OCI-LY7 (cell line): ENCODE results near the gene CENPQ.

Experiments
- CTCF ChIP-seq: fragments of 200-600 bp; sonication (generic); conservative IDR thresholded peaks from 2 replicates; pipeline ENCODE4 v1.5.1; 2014; ENCODE audit warnings: mild to moderate bottlenecking, antibody characterized with exemption, low read length, moderate library complexity, mixed read lengths
- EZH2phosphoT487 ChIP-seq: fragments of 200-600 bp; sonication (generic); IDR thresholded peaks from 2 replicates; pipeline ENCODE4 v1.6.1; 2018; ENCODE audit warnings: low read depth, borderline replicate concordance, mild to moderate bottlenecking, mixed run types, antibody characterized with exemption, low read length, moderate library complexity, mixed read lengths

GRCh38 chr6:49454787-49455709, 8.1 kb upstream of the CENPQ start:
- TF ChIP-seq CTCF (no peak), EZH2phosphoT487 (no peak)
